Mesenchymal stem cell (in vitro differentiated cells and primary cell): Measurements from ENCODE around the gene ACSS1.

Source experiments
- DNase-seq: peaks from one replicate; pipeline ENCODE4 v3.0.0-alpha.2; 2013
- H2AFZ ChIP-seq: one replicate; pipeline ENCODE4 v1.6.1; 2013; ENCODE audit warnings: low read depth, mild to moderate bottlenecking, control low read depth, inconsistent platforms, low read length, moderate library complexity
- H2AK5ac ChIP-seq: 2 replicates; pipeline ENCODE4 v1.6.1; 2013; ENCODE audit warnings: low read length, moderate library complexity, mild to moderate bottlenecking, inconsistent platforms; ENCODE audit not compliant: severe bottlenecking
- H2BK120ac ChIP-seq: one replicate; pipeline ENCODE4 v1.6.1; 2013; ENCODE audit warnings: low read depth, mild to moderate bottlenecking, inconsistent platforms, low read length, moderate library complexity
- H2BK12ac ChIP-seq, 2 experiments: one replicate each; pipeline ENCODE4 v1.6.1; 2013; ENCODE audit warnings: inconsistent platforms in 2 of 2, low read length in 2 of 2, mild to moderate bottlenecking in 2 of 2, moderate library complexity in 2 of 2, control low read depth in 1 of 2
- H2BK15ac ChIP-seq: one replicate; pipeline ENCODE4 v1.6.1; 2013; ENCODE audit warnings: mild to moderate bottlenecking, low read depth, inconsistent platforms; ENCODE audit not compliant: poor library complexity, severe bottlenecking
- H2BK5ac ChIP-seq: 2 replicates; pipeline ENCODE4 v1.6.1; 2013; ENCODE audit warnings: low read depth, mild to moderate bottlenecking, low read length, control low read depth, inconsistent platforms; ENCODE audit not compliant: poor library complexity, severe bottlenecking
- H3K14ac ChIP-seq, 2 experiments: one replicate each; pipeline ENCODE4 v1.6.1; 2013; ENCODE audit warnings: inconsistent platforms in 2 of 2, low read length in 2 of 2, control low read depth in 1 of 2, mild to moderate bottlenecking in 1 of 2, moderate library complexity in 1 of 2
- H3K18ac ChIP-seq, 2 experiments: one replicate each; pipeline ENCODE4 v1.6.1; 2013; ENCODE audit warnings: inconsistent platforms in 2 of 2, low read length in 2 of 2, control low read depth in 1 of 2, low read depth in 1 of 2, mild to moderate bottlenecking in 1 of 2
- H3K23ac ChIP-seq, 2 experiments: one replicate each; pipeline ENCODE4 v1.6.1; 2013; ENCODE audit warnings: inconsistent platforms in 2 of 2, low read length in 2 of 2, mild to moderate bottlenecking in 2 of 2, moderate library complexity in 2 of 2, control low read depth in 1 of 2
- H3K27ac ChIP-seq: 2 replicates; pipeline ENCODE4 v1.5.1; 2013; ENCODE audit warnings: mild to moderate bottlenecking, moderate library complexity, low read length, control low read depth, inconsistent platforms; ENCODE audit not compliant: poor library complexity, severe bottlenecking
- H3K27me3 ChIP-seq, 2 experiments: 2 replicates each; pipeline versions ENCODE4 v1.6.1 to v1.7.0; 2013; ENCODE audit warnings: low read length in 2 of 2, mild to moderate bottlenecking in 2 of 2, moderate library complexity in 2 of 2, control low read depth in 1 of 2, inconsistent platforms in 1 of 2; ENCODE audit not compliant: control insufficient read depth in 1 of 2, insufficient read depth in 1 of 2
- H3K36me3 ChIP-seq, 2 experiments: 2 replicates each; pipeline versions ENCODE4 v1.6.1 to v1.7.0; 2013; ENCODE audit warnings: low read length in 2 of 2, control low read depth in 1 of 2, inconsistent platforms in 1 of 2, low read depth in 1 of 2, mild to moderate bottlenecking in 1 of 2; ENCODE audit not compliant: insufficient read depth in 2 of 2, control insufficient read depth in 1 of 2
- H3K4ac ChIP-seq, 2 experiments: one replicate each; pipeline ENCODE4 v1.6.1; 2013; ENCODE audit warnings: inconsistent platforms in 2 of 2, low read length in 2 of 2, mild to moderate bottlenecking in 2 of 2, moderate library complexity in 2 of 2, control low read depth in 1 of 2, low read depth in 1 of 2
- H3K4me1 ChIP-seq: 2 replicates; pipeline ENCODE4 v1.6.1; 2013; ENCODE audit warnings: low read depth, low read length, control low read depth; ENCODE audit not compliant: control insufficient read depth, insufficient read depth
- H3K4me2 ChIP-seq: 2 replicates; pipeline ENCODE4 v1.6.1; 2013; ENCODE audit warnings: low read length, mild to moderate bottlenecking, inconsistent platforms; ENCODE audit not compliant: poor library complexity, severe bottlenecking
- H3K4me3 ChIP-seq, 2 experiments: 2 replicates each; pipeline versions ENCODE4 v1.5.1 to v1.7.0; 2013; ENCODE audit warnings: low read length in 2 of 2, mild to moderate bottlenecking in 2 of 2, control low read depth in 1 of 2, low read depth in 1 of 2; ENCODE audit not compliant: insufficient read depth in 1 of 2
- H3K79me1 ChIP-seq: replicated peaks from 2 replicates; pipeline ENCODE4 v1.6.1; 2013; ENCODE audit warnings: mild to moderate bottlenecking, control low read depth, low read length, inconsistent platforms; ENCODE audit not compliant: poor library complexity, severe bottlenecking
- H3K9ac ChIP-seq: 2 replicates; pipeline ENCODE4 v1.7.0; 2013; ENCODE audit warnings: mild to moderate bottlenecking, low read length, moderate library complexity
- H3K9me3 ChIP-seq: 2 replicates; pipeline ENCODE4 v1.7.0; 2013; ENCODE audit warnings: mild to moderate bottlenecking, low read length; ENCODE audit not compliant: control insufficient read depth
- H4K8ac ChIP-seq: one replicate; pipeline ENCODE4 v1.6.1; 2013; ENCODE audit warnings: inconsistent platforms, mild to moderate bottlenecking, low read length, moderate library complexity
- H4K91ac ChIP-seq: one replicate; pipeline ENCODE4 v1.6.1; 2013; ENCODE audit warnings: mild to moderate bottlenecking, low read length, inconsistent platforms
- WGBS: methylation state at CpG from one replicate; pipeline ENCODE4 v1.1.7; 2013; ENCODE audit warnings: mixed read lengths; 5-methylcytosine and 5-hydroxymethylcytosine counted together

Gene ACSS1

GRCh38 chr20:25023356-25023755 lies 34.6 kb downstream of the ACSS1 start:
- WGBS: 85% methylated on average over 8 of the region's 10 CpGs
- H2BK12ac ChIP-seq: no peak overlapping the region
- no peak overlapping the region for H3K4me2 ChIP-seq
- H3K9ac ChIP-seq: no peak overlapping the region
- no peak overlapping the region for H4K8ac ChIP-seq
- H3K4me3 ChIP-seq: no peak overlapping the region
- no peaks in the 10 kb centered on the region for H3K27me3 ChIP-seq
- no peak overlapping the region for H3K27ac ChIP-seq
- H4K91ac ChIP-seq: no peak overlapping the region
- H2AFZ ChIP-seq: no peak overlapping the region
- H2AK5ac ChIP-seq: no peak overlapping the region
- peaks cover 0 to 5% of the 10 kb centered on the region in 2 experiments for H3K36me3 ChIP-seq
- H3K4me1 ChIP-seq: peaks cover 3% of the 10 kb centered on the region
- H3K14ac ChIP-seq: no peak overlapping the region
- DNase-seq: no peak
- no peak overlapping the region for H3K23ac ChIP-seq
- no peaks in the 10 kb centered on the region for H3K79me1 ChIP-seq
- no peak overlapping the region for H2BK15ac ChIP-seq
- H2BK120ac ChIP-seq: no peak overlapping the region
- no peak overlapping the region for H3K4ac ChIP-seq
- no peak overlapping the region for H2BK5ac ChIP-seq
- no peak overlapping the region for H3K18ac ChIP-seq
- no peaks in the 10 kb centered on the region for H3K9me3 ChIP-seq

GRCh38 chr20:25022680-25023079 lies 35.3 kb downstream of the ACSS1 start:
- 85% methylated on average over 11 of the region's 11 CpGs for WGBS
- no peak for DNase-seq
- no peak overlapping the region for H3K9ac ChIP-seq
- no peak overlapping the region for H2BK12ac ChIP-seq
- no peak overlapping the region for H3K27ac ChIP-seq
- H3K4me1 ChIP-seq: peaks cover 4% of the 10 kb centered on the region
- H3K4me2 ChIP-seq: no peak overlapping the region
- no peak overlapping the region for H2BK120ac ChIP-seq
- H3K9me3 ChIP-seq: no peaks in the 10 kb centered on the region
- H4K91ac ChIP-seq: no peak overlapping the region
- no peak overlapping the region for H3K18ac ChIP-seq
- no peak overlapping the region for H3K23ac ChIP-seq
- H3K79me1 ChIP-seq: no peaks in the 10 kb centered on the region
- no peak overlapping the region for H2AFZ ChIP-seq
- no peak overlapping the region for H3K14ac ChIP-seq
- H3K36me3 ChIP-seq: peaks cover 0 to 5% of the 10 kb centered on the region in 2 experiments
- no peak overlapping the region for H3K4me3 ChIP-seq
- H4K8ac ChIP-seq: no peak overlapping the region
- H2BK15ac ChIP-seq: no peak overlapping the region
- no peaks in the 10 kb centered on the region for H3K27me3 ChIP-seq
- H2BK5ac ChIP-seq: no peak overlapping the region
- H3K4ac ChIP-seq: no peak overlapping the region
- no peak overlapping the region for H2AK5ac ChIP-seq

GRCh38 chr20:25021336-25021735 lies 36.6 kb downstream of the ACSS1 start:
- no peak overlapping the region for H3K9ac ChIP-seq
- no peaks in the 10 kb centered on the region for H3K79me1 ChIP-seq
- H2BK120ac ChIP-seq: no peak overlapping the region
- H3K27me3 ChIP-seq: no peaks in the 10 kb centered on the region
- H3K9me3 ChIP-seq: no peaks in the 10 kb centered on the region
- no peak overlapping the region for H2BK15ac ChIP-seq
- no peak overlapping the region for H3K4me3 ChIP-seq
- H3K14ac ChIP-seq: no peak overlapping the region
- no peak overlapping the region for H2BK12ac ChIP-seq
- H2AK5ac ChIP-seq: no peak overlapping the region
- WGBS: 87% methylated on average over 6 of the region's 6 CpGs
- no peak overlapping the region for H3K4ac ChIP-seq
- H2AFZ ChIP-seq: no peak overlapping the region
- H3K18ac ChIP-seq: no peak overlapping the region
- no peak for DNase-seq
- no peak overlapping the region for H3K27ac ChIP-seq
- no peak overlapping the region for H4K8ac ChIP-seq
- H2BK5ac ChIP-seq: no peak overlapping the region
- H4K91ac ChIP-seq: no peak overlapping the region
- H3K36me3 ChIP-seq: peaks cover 0 to 5% of the 10 kb centered on the region in 2 experiments
- H3K4me1 ChIP-seq: peaks cover 12% of the 10 kb centered on the region
- no peak overlapping the region for H3K4me2 ChIP-seq
- H3K23ac ChIP-seq: no peak overlapping the region

GRCh38 chr20:25020901-25021301 lies 37.0 kb downstream of the ACSS1 start:
- H3K4me3 ChIP-seq: no peak overlapping the region
- no peak overlapping the region for H4K91ac ChIP-seq
- H3K9me3 ChIP-seq: no peaks in the 10 kb centered on the region
- no peak overlapping the region for H2AFZ ChIP-seq
- no peaks in the 10 kb centered on the region for H3K27me3 ChIP-seq
- no peak overlapping the region for H2BK15ac ChIP-seq
- H3K4me2 ChIP-seq: no peak overlapping the region
- no peak overlapping the region for H3K27ac ChIP-seq
- H4K8ac ChIP-seq: no peak overlapping the region
- peaks cover 13% of the 10 kb centered on the region for H3K4me1 ChIP-seq
- no peak overlapping the region for H2BK5ac ChIP-seq
- no peak overlapping the region for H2BK12ac ChIP-seq
- no peaks in the 10 kb centered on the region for H3K79me1 ChIP-seq
- H3K23ac ChIP-seq: no peak overlapping the region
- H2AK5ac ChIP-seq: no peak overlapping the region
- DNase-seq: no peak
- no peak overlapping the region for H3K18ac ChIP-seq
- H3K9ac ChIP-seq: no peak overlapping the region
- no peak overlapping the region for H3K14ac ChIP-seq
- 83% methylated on average over 6 of the region's 6 CpGs for WGBS
- H3K4ac ChIP-seq: no peak overlapping the region
- no peak overlapping the region for H2BK120ac ChIP-seq
- peaks cover 0 to 5% of the 10 kb centered on the region in 2 experiments for H3K36me3 ChIP-seq
